HEK293 (cell line): Measurements from ENCODE around the gene THSD4.

Experiments
- CTCF ChIA-PET: fragments of 350-600 bp; formaldehyde crosslinking; extraction: SDS; loops from one replicate; lab custom pipeline; 2021; ENCODE audit warnings: antibody characterized with exemption; lab: Yijun Ruan, JAX
- POLR2A ChIA-PET: fragments of 300-600 bp; formaldehyde crosslinking; extraction: SDS; loops from one replicate; lab custom pipeline; 2020; ENCODE audit warnings: antibody characterized with exemption, inconsistent platforms; lab: Yijun Ruan, JAX
- H3K27ac ChIP-seq: fragments of 200-500 bp; sonication (Bioruptor generic); 2 replicates; pipeline ENCODE4 v1.5.1; 2014; ENCODE audit warnings: low read depth, low read length, control low read depth, inconsistent platforms; ENCODE audit errors: extremely low read depth
- H3K36me3 ChIP-seq, 2 experiments: fragments of 200-500 bp in 1 of 2; sonication (Bioruptor generic) in 1 of 2; 1 replicate in 1 of 2; 2 replicates in 1 of 2; pipeline ENCODE4 v1.5.1; 2014 to 2017; ENCODE audit warnings: inconsistent platforms in 2 of 2, low read length in 2 of 2; ENCODE audit not compliant: control insufficient read depth in 2 of 2, insufficient read depth in 1 of 2
- H3K4me1 ChIP-seq: fragments of 200-500 bp; sonication (Bioruptor generic); 2 replicates; pipeline ENCODE4 v1.5.1; 2014; ENCODE audit warnings: mild to moderate bottlenecking, low read length, inconsistent platforms; ENCODE audit not compliant: control insufficient read depth, insufficient read depth
- H3K4me3 ChIP-seq: 2 replicates; pipeline ENCODE4 v1.5.1; 2011; ENCODE audit warnings: low read depth, mild to moderate bottlenecking, control low read depth, low read length, moderate library complexity
- H3K9me3 ChIP-seq: fragments of 200-500 bp; sonication (Bioruptor generic); 2 replicates; pipeline ENCODE4 v1.5.1; 2014; ENCODE audit warnings: low read depth, low read length, inconsistent platforms; ENCODE audit not compliant: control insufficient read depth, insufficient read depth
- FEZF1 ChIP-seq: fragments of 450-650 bp; formaldehyde crosslinking; IDR thresholded peaks from 2 replicates; pipeline ENCODE4 v1.5.1; 2016; ENCODE audit warnings: missing biosample characterization, missing genetic modification characterization
- KLF1 ChIP-seq: fragments of 450-650 bp; formaldehyde crosslinking; IDR thresholded peaks from 2 replicates; pipeline ENCODE4 v1.5.1; 2016; ENCODE audit warnings: missing biosample characterization, missing genetic modification characterization
- KLF17 ChIP-seq: fragments of 450-650 bp; formaldehyde crosslinking; IDR thresholded peaks from 2 replicates; pipeline ENCODE4 v1.5.1; 2016; ENCODE audit warnings: missing biosample characterization, missing genetic modification characterization
- MYNN ChIP-seq: fragments of 450-650 bp; formaldehyde crosslinking; IDR thresholded peaks from 2 replicates; pipeline ENCODE4 v1.5.1; 2016; ENCODE audit warnings: missing biosample characterization, missing genetic modification characterization, borderline replicate concordance
- ZNF146 ChIP-seq: fragments of 450-650 bp; formaldehyde crosslinking; IDR thresholded peaks from 2 replicates; pipeline ENCODE4 v1.5.1; 2016; ENCODE audit warnings: missing biosample characterization, missing genetic modification characterization
- ZNF2 ChIP-seq: fragments of 450-650 bp; formaldehyde crosslinking; IDR thresholded peaks from 2 replicates; pipeline ENCODE4 v1.5.1; 2016; ENCODE audit warnings: missing biosample characterization, missing genetic modification characterization
- ZNF248 ChIP-seq: fragments of 450-650 bp; formaldehyde crosslinking; IDR thresholded peaks from 2 replicates; pipeline ENCODE4 v1.5.1; 2017; ENCODE audit warnings: missing biosample characterization, missing genetic modification characterization
- ZNF266 ChIP-seq: fragments of 450-650 bp; formaldehyde crosslinking; IDR thresholded peaks from 2 replicates; pipeline ENCODE4 v1.5.1; 2016; ENCODE audit warnings: missing biosample characterization, missing genetic modification characterization, low read depth
- ZNF324 ChIP-seq: fragments of 450-650 bp; formaldehyde crosslinking; IDR thresholded peaks from 2 replicates; pipeline ENCODE4 v1.5.1; 2016; ENCODE audit warnings: missing biosample characterization, missing genetic modification characterization
- ZNF335 ChIP-seq: fragments of 450-650 bp; formaldehyde crosslinking; conservative IDR thresholded peaks from 2 replicates; pipeline ENCODE4 v1.5.1; 2016; ENCODE audit warnings: missing biosample characterization, missing genetic modification characterization
- ZNF37A ChIP-seq: fragments of 450-650 bp; IDR thresholded peaks from 2 replicates; pipeline ENCODE4 v1.5.1; 2018; ENCODE audit warnings: missing biosample characterization, missing genetic modification characterization
- ZNF398 ChIP-seq: fragments of 450-650 bp; formaldehyde crosslinking; IDR thresholded peaks from 2 replicates; pipeline ENCODE4 v1.5.1; 2017; ENCODE audit warnings: missing biosample characterization, missing genetic modification characterization
- ZNF549 ChIP-seq: fragments of 450-650 bp; IDR thresholded peaks from 2 replicates; pipeline ENCODE4 v1.5.1; 2018; ENCODE audit warnings: missing biosample characterization, missing genetic modification characterization, mild to moderate bottlenecking, inconsistent platforms, moderate library complexity
- ZNF626 ChIP-seq: fragments of 450-650 bp; sonication (Bioruptor Pico); formaldehyde crosslinking; IDR thresholded peaks from 2 replicates; pipeline ENCODE4 v1.5.1; 2018; ENCODE audit warnings: missing biosample characterization, missing genetic modification characterization, inconsistent platforms
- TF ChIP-seq, protein P1 (sequence below): fragments of 450-650 bp; formaldehyde crosslinking; IDR thresholded peaks from 2 replicates; pipeline ENCODE4 v1.5.1; 2016; ENCODE audit warnings: missing biosample characterization, missing genetic modification characterization

THSD4 gene

DNA sequence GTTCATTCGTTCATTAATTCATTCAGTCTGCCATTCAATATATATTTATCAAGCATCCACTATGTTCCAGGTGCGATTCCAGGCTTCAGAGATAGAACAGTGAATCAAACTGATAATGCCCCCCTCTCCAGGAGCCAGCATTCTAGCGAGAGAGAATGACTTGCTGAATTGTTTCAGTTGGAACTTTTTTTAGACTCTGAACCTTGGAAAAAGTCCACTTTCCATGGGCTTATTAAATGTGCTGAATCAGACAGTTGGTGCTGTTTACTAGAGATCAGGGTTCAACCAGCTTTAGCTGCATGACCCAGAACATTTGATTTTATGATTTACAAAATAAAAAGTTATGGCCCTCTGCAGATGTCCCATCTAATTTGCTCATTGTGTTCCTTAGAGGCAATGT, 213.2 kb downstream of the THSD4 start:
- Histone ChIP-seq H3K9me3 (no peaks in the 10 kb centered on the region), H3K4me1 (peaks cover 12% of the 10 kb centered on the region; the same call in 1 of the 2 replicates), H3K4me3 (no peak overlapping the region), H3K36me3 (no peaks in the 10 kb centered on the region), H3K27ac (no peak overlapping the region)
- TF ChIP-seq ZNF146 (tag by site-specific recombination) (no peak), ZNF324 (no peak), ZNF626 (tag by site-specific recombination) (no peak), ZNF398 (tag by site-specific recombination) (no peak), ZNF248 (no peak), ZNF37A (tag by site-specific recombination) (no peak), ZNF266 (tag by site-specific recombination) (no peak), ZNF335 (no peak), MYNN (tag by site-specific recombination) (no peak), ZNF549 (tag by site-specific recombination) (no peak), ZNF2 (no peak)
- TF ChIP-seq, protein P1, sequence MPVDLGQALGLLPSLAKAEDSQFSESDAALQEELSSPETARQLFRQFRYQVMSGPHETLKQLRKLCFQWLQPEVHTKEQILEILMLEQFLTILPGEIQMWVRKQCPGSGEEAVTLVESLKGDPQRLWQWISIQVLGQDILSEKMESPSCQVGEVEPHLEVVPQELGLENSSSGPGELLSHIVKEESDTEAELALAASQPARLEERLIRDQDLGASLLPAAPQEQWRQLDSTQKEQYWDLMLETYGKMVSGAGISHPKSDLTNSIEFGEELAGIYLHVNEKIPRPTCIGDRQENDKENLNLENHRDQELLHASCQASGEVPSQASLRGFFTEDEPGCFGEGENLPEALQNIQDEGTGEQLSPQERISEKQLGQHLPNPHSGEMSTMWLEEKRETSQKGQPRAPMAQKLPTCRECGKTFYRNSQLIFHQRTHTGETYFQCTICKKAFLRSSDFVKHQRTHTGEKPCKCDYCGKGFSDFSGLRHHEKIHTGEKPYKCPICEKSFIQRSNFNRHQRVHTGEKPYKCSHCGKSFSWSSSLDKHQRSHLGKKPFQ (tag by site-specific recombination), result no peak
- ChIA-PET CTCF (interaction anchor here (0.7 kb wide), 1 partner anchor 90 kb away, joined by 3 read pairs; no protein-coding TSS in a partner anchor), POLR2A (no interaction called here)

GRCh38 chr15:71329041-71329440, 213.8 kb downstream of the THSD4 start:
- Histone ChIP-seq H3K9me3 (no peaks in the 10 kb centered on the region), H3K4me3 (no peak overlapping the region), H3K36me3 (no peaks in the 10 kb centered on the region), H3K27ac (no peak overlapping the region), H3K4me1 (peaks cover 12% of the 10 kb centered on the region; the same call in 1 of the 2 replicates)
- ChIA-PET POLR2A (no interaction called here), CTCF (interaction anchor here (0.7 kb wide), 1 partner anchor 90 kb away, joined by 3 read pairs; no protein-coding TSS in a partner anchor)
- TF ChIP-seq FEZF1, result no peak

GRCh38 chr15:71329497-71330260, 214.4 kb downstream of the THSD4 start:
- H3K27ac ChIP-seq, result no peak overlapping the region
- TF ChIP-seq KLF1 (peak; percentile 95), ZNF335 (0 out of 2 replicates have a peak, but pooled peaks have one; percentile 15), KLF17 (tag by site-specific recombination) (peak; percentile 38; the same call in 1 of the 2 replicates), ZNF398 (tag by site-specific recombination) (no peak), ZNF549 (tag by site-specific recombination) (no peak)
- H3K9me3 ChIP-seq, result no peaks in the 10 kb centered on the region
- POLR2A ChIA-PET, result no interaction called here
- CTCF ChIA-PET, result interaction anchor here (0.6 to 1.7 kb wide), 2 partner anchors 8 to 185 kb away, joined by 3 to 4 read pairs; no protein-coding TSS in a partner anchor
- H3K4me1 ChIP-seq, result peaks cover 12% of the 10 kb centered on the region; the same call in 1 of the 2 replicates
- no peaks in the 10 kb centered on the region for H3K36me3 ChIP-seq
- H3K4me3 ChIP-seq, result no peak overlapping the region
